GM12873 (cell line): Measurements from ENCODE around the gene FUOM.
A peak's percentile ranks its signal among the peaks of the same experiment; 100 is the strongest.

Source experiments
- CTCF ChIP-seq: IDR thresholded peaks from 2 replicates; pipeline ENCODE4 v1.5.1; 2012; ENCODE audit warnings: low read depth, mild to moderate bottlenecking, moderate library complexity, low read length, control low read depth; ENCODE audit not compliant: insufficient read depth; ENCODE audit errors: missing control alignments

FUOM gene

GRCh38 chr10:133400624-133401424, 43.0 kb upstream of the FUOM start:
- no peak for TF ChIP-seq CTCF

- TF ChIP-seq CTCF, result no peak
Observed at GRCh38 chr10:133399123-133399601, 41.3 kb upstream of the FUOM start.

- TF ChIP-seq CTCF, result no peak
Observed at GRCh38 chr10:133397938-133398337, 40.1 kb upstream of the FUOM start.

GRCh38 chr10:133396035-133396624, 38.3 kb upstream of the FUOM start:
- TF ChIP-seq CTCF, result no peak

- no peak for TF ChIP-seq CTCF
Observed at GRCh38 chr10:133394801-133395221, 37.0 kb upstream of the FUOM start.

- TF ChIP-seq CTCF, result peak; percentile 24
Observed at GRCh38 chr10:133394064-133394663, 36.3 kb upstream of the FUOM start, which contains the start of gene MTG1. TSS of gene MTG1 (plus strand) at chr10:133394157. CDS start at chr10:133394221, 64 bp downstream.
